SHP77 (cell line): ENCODE measurements around the gene THOC7.

Experiments used
- DNase-seq, 2 experiments: peaks; one replicate each; lab custom pipeline; 2025; lab: John Stamatoyannopoulos, UW

The THOC7 gene

GRCh38 chr3:63878394-63879060 is 14.9 kb upstream of the THOC7 start:
- no peak for DNase-seq

GRCh38 chr3:63877737-63878393 is 14.3 kb upstream of the THOC7 start:
- no peak for DNase-seq

GRCh38 chr3:63876260-63876659 is 12.7 kb upstream of the THOC7 start:
- no peak for DNase-seq

GRCh38 chr3:63875510-63875909 is 11.9 kb upstream of the THOC7 start:
- no peak for DNase-seq

- DNase-seq, result no peak
Measured at GRCh38 chr3:63874769-63875168, 11.2 kb upstream of the THOC7 start.

GRCh38 chr3:63872135-63872924 is 8.7 kb upstream of the THOC7 start:
- no peak for DNase-seq

GRCh38 chr3:63870615-63871005 is 7.0 kb upstream of the THOC7 start:
- DNase-seq, result no peak

- no peak for DNase-seq
Measured at GRCh38 chr3:63869940-63870614, 6.5 kb upstream of the THOC7 start.

GRCh38 chr3:63867225-63867624 is 3.6 kb upstream of the THOC7 start:
- no peak for DNase-seq

- DNase-seq, result no peak
Measured at GRCh38 chr3:63864965-63865327, 1.3 kb upstream of the THOC7 start.

- no peak for DNase-seq
Measured at GRCh38 chr3:63864008-63864964, 681 bp upstream of the THOC7 start.

GRCh38 chr3:63862804-63863149 is 828 bp downstream of the THOC7 start:
- no peak for DNase-seq

- no peak for DNase-seq
Measured at GRCh38 chr3:63861306-63861705, 2.3 kb downstream of the THOC7 start.

GRCh38 chr3:63860776-63861175 is 2.8 kb downstream of the THOC7 start:
- no peak for DNase-seq

GRCh38 chr3:63857311-63857710 is 6.3 kb downstream of the THOC7 start:
- DNase-seq, result no peak

GRCh38 chr3:63855333-63855940 is 8.2 kb downstream of the THOC7 start:
- DNase-seq, result no peak

- DNase-seq, result no peak
Measured at GRCh38 chr3:63853106-63853505, 10.5 kb downstream of the THOC7 start.

GRCh38 chr3:63851287-63851686 is 12.3 kb downstream of the THOC7 start:
- no peak for DNase-seq

GRCh38 chr3:63849175-63849574 is 14.4 kb downstream of the THOC7 start:
- DNase-seq, result no peak

- no peak for DNase-seq
Measured at GRCh38 chr3:63847718-63848450, 15.7 kb downstream of the THOC7 start.
